ENCODE measurements around the gene TEX11. TPM values are rescaled to one million over a fixed set of nuclear protein-coding genes. Genes with fewer than 3 reads are reported as not detected.
A peak's percentile ranks its signal among the peaks of the same experiment; 100 is the strongest.

Gene TEX11
- total RNA-seq, 2 donors from 2014 or later, result 0.26 to 0.66 TPM

DNA sequence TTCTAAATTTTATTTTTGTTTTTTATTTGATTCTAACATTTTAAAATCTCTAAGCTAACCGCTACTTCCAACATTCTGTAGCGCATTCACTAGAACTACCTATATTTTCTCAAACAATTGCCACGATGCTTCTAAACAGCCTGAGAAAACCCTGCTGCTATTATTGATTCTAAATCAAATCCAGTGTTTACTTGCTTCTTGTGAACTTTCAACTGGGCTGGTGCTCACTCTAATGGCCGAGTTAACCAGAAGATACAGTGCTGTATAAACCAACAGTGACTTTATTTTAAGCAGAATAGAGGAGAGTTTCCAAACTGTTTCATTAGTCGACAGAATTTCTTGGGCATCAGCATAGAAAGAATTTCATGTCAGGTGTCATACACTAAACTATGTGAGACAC lies 353.6 kb downstream of the TEX11 start:
- H3K9me3 ChIP-seq, result no peaks in the 10 kb centered on the region
- DNase-seq (no peak), ATAC-seq (peak; percentile 36)
- intact Hi-C loops (cut with DNase I), result loop anchor here (10.0 kb wide), 1 partner anchor 100 kb away; no protein-coding TSS in a partner anchor
- H3K27me3 ChIP-seq, result no peaks in the 10 kb centered on the region
- H3K4me1 ChIP-seq, result peaks cover 17% of the 10 kb centered on the region
- no peak for TF ChIP-seq POLR2A (IDR thresholded peaks at IDR 0.05)
- TF ChIP-seq, protein P1, sequence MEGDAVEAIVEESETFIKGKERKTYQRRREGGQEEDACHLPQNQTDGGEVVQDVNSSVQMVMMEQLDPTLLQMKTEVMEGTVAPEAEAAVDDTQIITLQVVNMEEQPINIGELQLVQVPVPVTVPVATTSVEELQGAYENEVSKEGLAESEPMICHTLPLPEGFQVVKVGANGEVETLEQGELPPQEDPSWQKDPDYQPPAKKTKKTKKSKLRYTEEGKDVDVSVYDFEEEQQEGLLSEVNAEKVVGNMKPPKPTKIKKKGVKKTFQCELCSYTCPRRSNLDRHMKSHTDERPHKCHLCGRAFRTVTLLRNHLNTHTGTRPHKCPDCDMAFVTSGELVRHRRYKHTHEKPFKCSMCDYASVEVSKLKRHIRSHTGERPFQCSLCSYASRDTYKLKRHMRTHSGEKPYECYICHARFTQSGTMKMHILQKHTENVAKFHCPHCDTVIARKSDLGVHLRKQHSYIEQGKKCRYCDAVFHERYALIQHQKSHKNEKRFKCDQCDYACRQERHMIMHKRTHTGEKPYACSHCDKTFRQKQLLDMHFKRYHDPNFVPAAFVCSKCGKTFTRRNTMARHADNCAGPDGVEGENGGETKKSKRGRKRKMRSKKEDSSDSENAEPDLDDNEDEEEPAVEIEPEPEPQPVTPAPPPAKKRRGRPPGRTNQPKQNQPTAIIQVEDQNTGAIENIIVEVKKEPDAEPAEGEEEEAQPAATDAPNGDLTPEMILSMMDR (IDR thresholded peaks at IDR 0.05), result no peak
- no peak overlapping the region for H3K4me3 ChIP-seq
- H3K36me3 ChIP-seq (replicated peaks in 1 of 2; ENCODE audit: insufficient read depth in 1 of 2, low read depth in 2 of 2), result no peaks in the 10 kb centered on the region
- H3K27ac ChIP-seq, result no peak overlapping the region
- 30 to 31% methylated on average over 5 of the region's 5 CpGs for WGBS, 2 donors

DNA sequence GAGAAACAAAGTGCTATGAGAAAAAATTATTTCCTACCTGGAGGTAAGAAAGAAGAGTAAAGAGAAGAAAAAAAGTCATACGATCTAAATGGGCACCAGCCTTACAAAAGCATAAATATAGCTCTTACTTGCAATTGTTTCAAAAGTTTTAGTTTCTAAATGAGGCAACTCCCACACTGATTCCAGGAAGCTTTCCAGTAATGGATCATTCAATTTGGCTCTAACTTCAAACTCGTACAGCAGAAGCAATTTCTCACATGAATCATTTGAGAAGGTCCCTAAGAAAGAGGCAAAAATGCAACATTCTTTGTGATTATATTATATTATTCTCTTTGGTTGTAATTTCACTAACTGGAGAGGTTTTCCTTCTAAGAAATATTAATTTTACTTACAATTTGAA lies 354.0 kb downstream of the TEX11 start:
- no peak for ATAC-seq

DNA sequence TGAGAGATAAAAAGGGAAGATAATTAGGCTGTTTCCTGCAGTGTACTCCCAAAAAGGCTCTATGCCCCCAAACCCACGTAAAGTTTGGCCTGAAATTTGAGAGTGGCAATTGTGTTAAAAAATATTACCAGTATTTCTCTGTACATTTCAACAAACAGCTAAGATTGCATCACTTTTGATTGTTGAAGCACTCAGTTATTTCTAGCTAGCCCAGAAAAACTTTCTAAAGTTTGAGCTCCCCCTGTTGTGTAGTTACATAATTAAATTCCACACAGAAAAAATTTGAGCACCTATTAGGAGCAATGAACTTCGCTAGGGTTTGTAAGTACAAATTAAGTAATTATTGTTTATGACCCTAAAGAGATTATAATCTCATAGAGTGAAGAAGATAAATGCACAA lies 354.4 kb downstream of the TEX11 start:
- ATAC-seq (peak; percentile 69), DNase-seq (no peak)
- peak overlapping the region in 3 of 4 donors; percentile 46 to 76 (median 62) for H3K27ac ChIP-seq
- H3K9me3 ChIP-seq, result no peaks in the 10 kb centered on the region
- TF ChIP-seq, protein P1 (IDR thresholded peaks at IDR 0.05), result peak in 5 of 7 experiments; percentile 8 to 66 (median 44)
- TF ChIP-seq POLR2A (IDR thresholded peaks at IDR 0.05), result no peak
- H3K36me3 ChIP-seq (replicated peaks in 1 of 2; ENCODE audit: insufficient read depth in 1 of 2, low read depth in 2 of 2), result no peaks in the 10 kb centered on the region
- intact Hi-C loops (cut with DNase I), result loop anchor here (10.0 kb wide), 1 partner anchor 99 kb away; no protein-coding TSS in a partner anchor
- 0 to 21% methylated on average over 2 of the region's 2 CpGs for WGBS, 2 donors
- H3K4me3 ChIP-seq, result no peak overlapping the region
- peaks cover 21% of the 10 kb centered on the region for H3K4me1 ChIP-seq
- H3K27me3 ChIP-seq, result no peaks in the 10 kb centered on the region

More for the DNA sequence above, 354.0 kb downstream of the TEX11 start:
- no peaks in the 10 kb centered on the region for H3K27me3 ChIP-seq
- H3K27ac ChIP-seq, result peak overlapping the region in 1 of 4 donors; percentile 76
- DNase-seq, result no peak
- no peaks in the 10 kb centered on the region for H3K9me3 ChIP-seq
- no peak overlapping the region for H3K4me3 ChIP-seq
- TF ChIP-seq POLR2A (IDR thresholded peaks at IDR 0.05), result no peak
- TF ChIP-seq, protein P1 (IDR thresholded peaks at IDR 0.05), result no peak
- H3K4me1 ChIP-seq, result peaks cover 17% of the 10 kb centered on the region
- WGBS, 2 donors, result 2 to 20% methylated on average over 2 of the region's 2 CpGs
- intact Hi-C loops (cut with DNase I), result loop anchor here (10.0 kb wide), 1 partner anchor 100 kb away; no protein-coding TSS in a partner anchor
- H3K36me3 ChIP-seq (replicated peaks in 1 of 2; ENCODE audit: insufficient read depth in 1 of 2, low read depth in 2 of 2), result no peaks in the 10 kb centered on the region

DNA sequence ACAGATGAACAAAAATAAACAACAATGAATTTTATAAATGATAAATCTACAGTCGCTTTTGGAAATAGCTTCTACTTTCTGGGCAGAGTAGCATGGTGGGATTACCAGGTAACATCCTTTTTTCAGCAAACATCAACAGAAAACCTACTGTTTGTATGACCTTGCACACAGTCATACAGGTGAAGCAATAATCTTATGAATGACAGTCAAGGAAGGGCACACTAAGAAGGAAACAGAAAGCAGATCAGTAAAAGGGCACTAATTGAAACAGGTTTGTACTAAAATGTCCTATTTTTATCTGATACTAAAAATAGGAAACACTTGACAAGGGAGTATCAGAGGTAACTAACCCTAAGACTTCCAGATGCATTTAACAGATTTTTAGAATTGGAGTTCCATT lies 355.0 kb downstream of the TEX11 start:
- no peaks in the 10 kb centered on the region for H3K27me3 ChIP-seq
- TF ChIP-seq POLR2A (IDR thresholded peaks at IDR 0.05), result no peak
- TF ChIP-seq, protein P1 (IDR thresholded peaks at IDR 0.05), result no peak
- peak overlapping the region; percentile 1 to 76 (median 54) for H3K27ac ChIP-seq
- ATAC-seq, result peak; percentile 61
- DNase-seq, result no peak
- whole genome bisulfite sequencing, 2 donors, result 43 to 60% methylated on average over 1 of the region's 1 CpG
- intact Hi-C loops (cut with DNase I), result loop anchor here (10.0 kb wide), 1 partner anchor 99 kb away; no protein-coding TSS in a partner anchor
- no peaks in the 10 kb centered on the region for H3K9me3 ChIP-seq
- H3K4me3 ChIP-seq, result no peak overlapping the region
- peaks cover 27% of the 10 kb centered on the region for H3K4me1 ChIP-seq
- no peaks in the 10 kb centered on the region for H3K36me3 ChIP-seq (replicated peaks in 1 of 2; ENCODE audit: insufficient read depth in 1 of 2, low read depth in 2 of 2)

All from body of pancreas (tissue), 4 donors.